GM12891 (cell line): ENCODE data around the gene STX3.

ENCODE experiments used
- PAX5 ChIP-seq: IDR thresholded peaks from 2 replicates; pipeline ENCODE4 v1.6.1; 2011; ENCODE audit warnings: low read length, moderate library complexity, mild to moderate bottlenecking; ENCODE audit not compliant: insufficient read depth, severe bottlenecking
- POLR2A ChIP-seq: IDR thresholded peaks from 2 replicates; pipeline ENCODE4 v1.6.1; 2011; ENCODE audit warnings: low read depth, low read length, control low read depth
- POLR2AphosphoS5 ChIP-seq: IDR thresholded peaks from 2 replicates; pipeline ENCODE4 v1.6.1; 2011; ENCODE audit warnings: low read depth, low read length, control low read depth
- SPI1 ChIP-seq: IDR thresholded peaks from 2 replicates; pipeline ENCODE4 v1.6.1; 2011; ENCODE audit warnings: low read depth, low read length, control low read depth
- TAF1 ChIP-seq: IDR thresholded peaks from 2 replicates; pipeline ENCODE4 v1.6.1; 2011; ENCODE audit warnings: low read depth, low read length, control low read depth

- TF ChIP-seq POLR2AphosphoS5: no peak
- TF ChIP-seq POLR2A: no peak
- TF ChIP-seq TAF1: no peak
- no peak for TF ChIP-seq PAX5
- TF ChIP-seq SPI1: no peak
Measured at GRCh38 chr11:59847626-59848025, 92.5 kb downstream of the STX3 start.
